ENCODE results near the gene RIPOR2.

Gene RIPOR2

GRCh38 chr6:24840187-24840586, 95.6 kb downstream of the RIPOR2 start:
- DNase-seq: no peak

DNA sequence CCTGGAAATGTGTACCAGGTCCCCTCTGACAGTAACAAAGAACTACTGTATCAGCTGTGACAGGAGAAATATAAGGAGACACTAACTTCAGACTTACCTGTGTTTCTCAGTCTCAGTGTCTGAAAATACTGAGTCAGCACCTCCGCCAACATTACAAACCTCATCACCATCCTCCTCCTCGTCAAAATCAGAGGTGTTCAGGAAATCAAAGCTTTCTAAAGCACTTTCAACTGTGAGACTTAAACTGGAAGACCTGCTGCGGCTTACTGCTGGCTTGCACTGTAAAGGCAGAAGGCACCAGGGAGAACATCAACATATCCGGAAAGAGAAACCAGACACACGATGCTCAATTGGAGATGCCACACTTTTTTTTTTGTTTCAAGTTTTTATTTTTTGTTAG, 96.8 kb downstream of the RIPOR2 start:
- DNase-seq: no peak

DNA sequence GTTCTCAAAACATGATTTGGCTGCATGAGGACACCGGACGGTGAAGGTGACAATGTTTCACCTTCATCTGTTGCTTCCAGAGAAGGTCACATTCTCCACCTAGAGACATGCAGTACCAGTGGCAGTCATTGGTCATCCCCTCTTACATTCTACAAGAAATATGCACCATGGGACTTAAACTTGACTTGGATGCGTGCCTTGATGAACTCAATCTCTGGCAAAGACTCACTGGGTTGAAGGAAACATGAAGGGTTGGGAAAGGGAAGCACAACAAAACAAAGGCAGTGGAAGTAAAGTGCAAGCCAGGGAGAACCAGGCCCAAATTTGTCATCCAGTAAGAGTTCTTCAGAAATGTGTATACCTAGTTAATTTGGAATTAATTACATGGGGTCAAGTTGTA, 97.7 kb downstream of the RIPOR2 start:
- DNase-seq: no peak

GRCh38 chr6:24836109-24836508, 99.7 kb downstream of the RIPOR2 start:
- no peak for DNase-seq

GRCh38 chr6:24833711-24834386, 101.9 kb downstream of the RIPOR2 start:
- DNase-seq: no peak

DNA sequence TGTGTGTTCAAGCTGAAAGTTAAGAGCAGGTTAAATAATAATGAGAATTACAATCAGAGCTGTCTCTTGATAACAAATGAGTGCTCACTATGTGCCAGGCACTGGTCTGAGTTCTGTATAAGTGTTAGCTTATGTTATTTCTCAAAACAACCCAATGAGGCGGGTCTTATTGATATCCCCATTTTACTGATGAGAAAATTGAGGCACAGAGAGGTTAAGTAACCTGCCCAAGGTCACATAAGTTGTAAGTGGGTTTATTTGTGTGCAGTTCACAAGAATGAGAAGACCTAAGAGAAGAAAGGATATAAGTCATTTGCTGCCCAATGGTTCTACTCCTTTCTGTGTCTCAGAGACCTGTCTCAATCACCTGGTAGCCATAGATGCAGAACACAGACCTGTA, 103.0 kb downstream of the RIPOR2 start:
- no peak for DNase-seq

DNA sequence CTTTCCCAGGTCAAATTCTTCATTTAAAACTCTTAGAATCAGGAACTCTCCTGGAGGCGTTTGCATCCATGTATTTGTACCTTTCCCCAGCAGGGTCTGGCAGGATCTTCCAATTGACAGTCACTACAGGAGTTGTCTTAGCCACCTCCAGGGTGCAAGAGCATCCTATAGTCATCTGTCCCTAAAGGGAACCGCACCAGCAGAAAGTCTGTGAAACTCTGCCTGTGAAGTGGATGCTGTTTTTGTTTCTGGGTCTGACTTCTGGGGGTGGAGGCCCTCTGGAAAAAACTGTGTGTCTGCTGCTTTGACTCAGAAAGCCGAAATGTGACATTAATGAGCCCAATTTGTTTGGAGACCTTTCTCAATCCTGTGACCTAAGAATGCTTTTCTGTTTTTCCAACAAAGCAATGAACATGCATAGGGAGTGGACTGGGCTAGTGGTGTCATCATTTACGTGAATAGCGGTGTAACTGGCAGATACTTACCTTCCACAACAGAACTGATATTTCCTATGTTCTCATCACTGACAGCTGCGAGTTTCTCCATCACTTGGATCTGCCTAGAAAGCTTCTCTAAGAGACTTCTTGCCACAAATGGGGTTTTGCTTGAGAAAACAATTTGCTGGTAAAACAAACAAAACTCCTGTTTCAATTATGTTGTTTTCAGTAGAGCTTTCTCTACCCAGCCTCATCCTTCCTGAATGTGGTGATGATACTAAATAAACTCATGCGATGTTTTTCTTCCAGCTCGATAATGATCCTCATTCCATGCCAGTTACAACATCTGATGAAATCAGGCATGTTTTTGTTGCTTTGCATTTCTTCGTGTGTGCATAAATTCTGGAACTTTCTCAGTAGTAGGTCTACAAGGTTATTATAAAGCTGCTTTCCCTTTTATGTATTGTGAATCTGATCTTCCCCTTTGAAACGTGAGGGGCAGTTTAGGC, 103.7 kb downstream of the RIPOR2 start:
- DNase-seq: peak; percentile 38

DNA sequence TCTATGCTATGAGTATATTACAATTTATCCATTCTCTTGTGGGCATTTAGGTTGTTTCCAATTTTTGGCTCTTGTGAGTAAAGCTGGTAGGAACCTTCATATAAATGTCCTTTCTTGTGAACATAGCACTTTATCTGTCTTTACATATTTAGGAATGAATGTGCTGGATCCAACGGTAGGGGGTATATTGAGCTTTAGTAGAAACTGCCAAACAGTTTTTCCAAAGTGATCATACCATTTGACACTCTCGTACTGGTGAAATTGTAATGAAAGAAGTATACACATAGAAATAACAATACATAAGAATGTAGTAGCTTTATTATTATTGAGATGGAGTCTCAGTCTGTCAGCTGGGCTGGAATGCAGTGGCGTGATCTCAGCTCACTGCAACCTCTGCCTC, 106.1 kb downstream of the RIPOR2 start:
- no peak for DNase-seq

GRCh38 chr6:24827970-24828369, 107.8 kb downstream of the RIPOR2 start:
- no peak for DNase-seq

DNA sequence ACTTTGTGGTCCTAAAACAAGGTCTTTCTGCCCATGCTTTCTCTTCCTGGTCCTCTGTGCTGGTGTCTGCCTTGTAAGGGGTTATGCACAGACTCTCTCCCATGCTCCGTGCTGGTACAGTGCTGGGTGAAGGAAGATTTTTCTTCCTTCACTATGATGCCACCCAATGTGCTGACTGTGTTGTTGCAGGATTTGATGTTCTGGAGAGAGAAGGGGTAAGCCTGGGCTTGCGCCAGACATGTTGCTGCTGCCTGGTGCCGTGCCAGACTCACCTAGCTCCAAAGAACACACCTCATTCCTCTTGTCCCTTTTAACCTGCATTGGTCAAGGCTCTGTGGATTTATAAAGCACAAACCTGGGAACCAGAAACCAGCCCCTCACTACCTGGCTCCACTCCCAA, 108.6 kb downstream of the RIPOR2 start:
- DNase-seq: no peak

DNA sequence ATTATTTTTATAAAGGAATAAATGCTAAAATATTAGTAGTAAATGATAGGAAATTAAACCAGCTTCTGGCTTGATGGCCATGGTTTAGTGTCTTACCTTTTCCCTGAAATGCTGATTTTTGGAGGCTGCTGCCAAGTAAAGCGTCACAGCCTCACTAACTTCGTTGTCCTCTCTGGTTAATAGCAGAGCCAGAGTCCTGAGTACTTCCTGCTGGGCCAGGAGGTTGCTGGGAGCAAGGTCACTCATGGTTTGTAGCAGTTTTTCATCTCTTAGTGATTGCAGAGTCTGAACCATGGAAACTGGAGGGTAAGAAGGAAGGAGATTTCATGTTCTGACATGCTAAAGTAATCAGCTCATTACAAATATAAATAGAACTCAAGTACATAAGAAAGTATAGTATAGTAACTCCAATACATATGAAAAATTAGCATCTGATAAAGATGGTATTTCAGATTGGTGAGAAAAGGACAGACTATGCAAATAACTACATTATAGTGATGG, 110.6 kb downstream of the RIPOR2 start:
- DNase-seq: no peak

- no peak for DNase-seq
Observed at GRCh38 chr6:24824142-24824938, 111.4 kb downstream of the RIPOR2 start.

GRCh38 chr6:24823185-24823584, 112.6 kb downstream of the RIPOR2 start:
- no peak for DNase-seq

- no peak for DNase-seq
Observed at GRCh38 chr6:24822696-24823095, 113.1 kb downstream of the RIPOR2 start.

DNA sequence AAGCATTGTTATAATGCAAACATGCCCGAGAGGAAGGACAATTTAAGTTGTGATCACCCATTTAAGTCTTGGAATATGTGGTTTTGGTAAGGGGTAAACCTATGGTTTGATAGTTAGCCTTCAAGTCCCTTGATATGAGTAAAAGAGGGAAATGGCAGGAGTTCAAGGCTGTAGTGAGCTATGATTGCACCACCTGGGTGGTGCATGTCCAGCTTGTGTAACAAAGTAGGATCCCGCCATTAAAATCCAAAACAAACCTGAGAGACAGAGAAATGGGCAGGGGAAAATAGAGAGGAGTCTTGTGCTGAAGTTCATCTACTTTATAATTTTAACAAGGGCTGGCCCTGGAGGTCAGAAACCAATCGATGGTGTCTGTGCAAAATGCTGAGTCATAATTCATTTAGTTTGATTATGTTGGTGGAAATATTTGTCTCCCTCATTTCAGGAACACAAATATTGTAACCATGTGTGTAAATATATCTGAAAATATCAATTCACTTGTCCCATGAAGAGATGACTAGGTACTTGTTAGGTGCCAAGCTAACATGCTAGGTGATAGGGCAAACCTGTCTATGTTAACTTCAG, 113.8 kb downstream of the RIPOR2 start:
- no peak for DNase-seq

DNA sequence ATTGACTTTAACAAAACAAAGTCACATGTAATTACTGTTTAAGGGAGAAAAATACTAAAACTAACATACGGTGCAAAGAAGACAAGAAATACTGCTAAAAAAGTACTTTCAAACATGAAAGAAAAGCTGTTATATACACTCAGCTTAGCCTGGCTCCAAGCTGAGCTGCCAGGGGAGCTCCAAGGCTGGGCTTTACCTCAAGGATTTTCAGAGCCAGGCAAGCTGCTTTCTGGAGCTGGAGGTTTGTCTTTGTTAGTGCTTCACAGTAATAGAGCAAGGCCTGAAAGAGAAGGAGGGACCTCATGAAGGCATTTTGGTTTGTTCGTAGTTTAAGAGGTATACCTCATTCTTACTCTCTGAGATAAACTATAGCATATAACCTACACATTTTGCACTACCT, 117.4 kb downstream of the RIPOR2 start:
- DNase-seq: no peak

DNA sequence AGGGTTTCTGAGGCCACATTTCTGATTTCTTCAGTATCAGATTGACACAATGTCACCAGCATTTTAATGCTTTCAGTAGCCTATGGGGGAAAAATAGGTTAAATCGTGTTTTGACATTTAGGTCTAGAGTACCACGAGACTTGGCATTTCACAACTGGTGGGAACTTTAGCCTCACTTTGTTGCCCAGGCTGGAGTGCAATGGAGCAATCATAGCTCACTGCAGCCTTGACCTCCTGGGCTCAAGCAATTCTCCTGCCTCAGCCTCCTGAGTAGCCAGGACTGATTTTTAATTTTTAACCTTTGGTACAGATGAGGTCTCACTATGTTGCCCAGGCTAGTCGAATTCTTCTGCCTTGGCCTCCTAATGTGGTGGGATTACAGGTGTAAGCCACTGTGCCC, 126.0 kb downstream of the RIPOR2 start:
- DNase-seq: no peak

GRCh38 chr6:24807584-24807983, 128.2 kb downstream of the RIPOR2 start:
- DNase-seq: no peak

GRCh38 chr6:24802271-24803059, 133.3 kb downstream of the RIPOR2 start:
- DNase-seq: no peak

- DNase-seq: no peak
Observed at GRCh38 chr6:24799541-24799915, 136.2 kb downstream of the RIPOR2 start.

DNA sequence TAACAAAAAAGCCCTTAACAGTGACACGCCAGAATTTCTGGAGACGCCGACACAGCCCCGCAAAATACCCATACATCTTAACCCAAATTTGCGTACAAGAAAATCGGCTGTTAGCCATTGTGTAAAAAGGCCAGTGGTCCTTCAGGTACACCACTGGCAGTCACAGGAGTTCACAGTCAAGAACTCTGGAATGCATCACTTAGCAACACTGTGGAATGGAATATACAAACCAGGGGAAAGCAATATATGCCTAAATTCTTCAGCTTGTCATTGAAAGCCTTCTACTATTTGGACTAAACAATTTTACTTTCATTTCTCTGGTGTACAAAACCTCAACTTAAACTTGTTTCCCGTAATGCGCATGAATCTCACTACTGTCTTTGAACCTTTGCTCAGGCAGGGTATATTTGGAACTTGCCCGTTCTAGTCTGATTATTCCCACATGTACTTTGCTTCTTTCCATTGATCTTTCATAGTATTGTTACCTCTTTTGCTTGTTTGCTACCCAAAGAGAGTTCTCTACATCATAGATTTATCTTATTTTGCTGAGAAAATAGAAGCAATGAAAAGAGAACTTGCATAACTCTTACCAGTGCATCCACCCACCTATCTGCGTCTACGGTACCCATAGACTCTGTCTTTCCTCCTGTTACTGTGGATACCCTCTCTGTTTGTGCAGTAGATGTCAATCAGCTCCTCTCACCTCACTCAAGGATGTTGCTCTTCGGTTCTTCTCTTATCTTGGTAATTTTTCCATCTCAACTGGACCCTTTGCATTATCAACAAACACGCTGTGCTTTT, 136.8 kb downstream of the RIPOR2 start, which contains the start of gene ARMH2:
ARMH2 (minus strand) TSS at position 178 of the 801 bp plus-strand sequence; CDS start at position 118, 60 bp downstream.
- DNase-seq: no peak

Data from activated CD4-positive, alpha-beta T cell treated with anti-CD3 and anti-CD28 coated beads for 48 hours (primary cell).